ENCODE measurements around the gene DOCK1. TPM values are rescaled to one million over a fixed set of nuclear protein-coding genes. Genes with fewer than 3 reads are reported as not detected.

DOCK1 gene
- total and polyA plus RNA-seq, 8 donors: 46.4 to 77.7 (median 71.3) TPM

- Histone ChIP-seq H3K27ac (no peak overlapping the region), H3K4me3 (no peak overlapping the region), H3K36me3 (no peaks in the 10 kb centered on the region), H3K9me3 (no peaks in the 10 kb centered on the region), H3K4me1 (no peaks in the 10 kb centered on the region), H3K27me3 (no peaks in the 10 kb centered on the region)
- ATAC-seq (no peak), DNase-seq (no peak)
- TF ChIP-seq, protein P1, sequence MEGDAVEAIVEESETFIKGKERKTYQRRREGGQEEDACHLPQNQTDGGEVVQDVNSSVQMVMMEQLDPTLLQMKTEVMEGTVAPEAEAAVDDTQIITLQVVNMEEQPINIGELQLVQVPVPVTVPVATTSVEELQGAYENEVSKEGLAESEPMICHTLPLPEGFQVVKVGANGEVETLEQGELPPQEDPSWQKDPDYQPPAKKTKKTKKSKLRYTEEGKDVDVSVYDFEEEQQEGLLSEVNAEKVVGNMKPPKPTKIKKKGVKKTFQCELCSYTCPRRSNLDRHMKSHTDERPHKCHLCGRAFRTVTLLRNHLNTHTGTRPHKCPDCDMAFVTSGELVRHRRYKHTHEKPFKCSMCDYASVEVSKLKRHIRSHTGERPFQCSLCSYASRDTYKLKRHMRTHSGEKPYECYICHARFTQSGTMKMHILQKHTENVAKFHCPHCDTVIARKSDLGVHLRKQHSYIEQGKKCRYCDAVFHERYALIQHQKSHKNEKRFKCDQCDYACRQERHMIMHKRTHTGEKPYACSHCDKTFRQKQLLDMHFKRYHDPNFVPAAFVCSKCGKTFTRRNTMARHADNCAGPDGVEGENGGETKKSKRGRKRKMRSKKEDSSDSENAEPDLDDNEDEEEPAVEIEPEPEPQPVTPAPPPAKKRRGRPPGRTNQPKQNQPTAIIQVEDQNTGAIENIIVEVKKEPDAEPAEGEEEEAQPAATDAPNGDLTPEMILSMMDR (IDR thresholded peaks at IDR 0.05): no peak
- intact Hi-C loops (cut with DNase I): no loop called here
Measured at GRCh38 chr10:127221281-127221680, 316.1 kb downstream of the DOCK1 start.

DNA sequence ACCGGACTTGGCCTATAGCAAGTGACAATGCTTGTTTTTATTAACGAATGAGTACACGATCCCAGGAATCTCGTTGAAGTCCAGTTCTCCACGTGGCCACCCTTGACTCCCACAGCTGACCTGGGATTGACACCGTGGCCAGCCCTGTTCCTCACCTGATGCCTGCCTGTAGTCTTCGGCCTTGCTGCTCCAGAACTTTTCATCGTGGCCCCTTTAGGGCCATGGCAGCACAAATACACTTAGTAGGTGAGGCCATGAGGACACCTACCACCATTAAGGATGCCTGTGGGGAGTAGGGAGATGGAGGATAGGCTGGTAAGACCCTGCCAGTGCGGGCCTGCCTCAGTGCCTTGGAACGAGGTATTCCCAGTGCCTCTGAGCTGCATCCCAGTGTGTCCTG lies 321.8 kb downstream of the DOCK1 start:
- ATAC-seq (no peak), DNase-seq (no peak)
- H3K36me3 ChIP-seq: no peaks in the 10 kb centered on the region
- TF ChIP-seq, protein P1 (IDR thresholded peaks at IDR 0.05): no peak
- H3K4me3 ChIP-seq: no peak overlapping the region
- intact Hi-C loops (cut with DNase I): no loop called here
- H3K4me1 ChIP-seq: no peaks in the 10 kb centered on the region
- no peak overlapping the region for H3K27ac ChIP-seq
- H3K9me3 ChIP-seq: no peaks in the 10 kb centered on the region
- H3K27me3 ChIP-seq: no peaks in the 10 kb centered on the region

DNA sequence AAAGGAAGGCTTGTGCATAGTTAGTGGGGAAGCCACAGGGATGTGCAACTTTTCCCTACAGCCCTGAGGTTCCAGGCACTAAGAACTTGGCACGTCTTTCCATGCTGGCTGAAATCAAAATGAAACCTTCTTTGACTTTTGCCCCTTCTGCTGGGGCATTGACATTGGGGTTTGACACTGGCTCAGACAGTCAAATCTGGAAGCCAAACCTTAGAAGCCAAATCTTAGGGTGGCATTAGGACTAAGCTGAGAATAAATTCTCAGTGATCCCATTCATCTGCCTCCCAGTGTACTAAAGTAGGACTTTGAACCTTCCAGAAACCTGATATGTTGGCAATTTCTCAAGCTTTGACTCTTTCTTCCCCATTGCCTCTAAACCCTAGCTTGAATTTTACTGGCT lies 322.4 kb downstream of the DOCK1 start:
- Histone ChIP-seq H3K4me3 (no peak overlapping the region), H3K4me1 (no peaks in the 10 kb centered on the region), H3K36me3 (no peaks in the 10 kb centered on the region), H3K9me3 (no peaks in the 10 kb centered on the region), H3K27me3 (no peaks in the 10 kb centered on the region), H3K27ac (no peak overlapping the region)
- intact Hi-C loops (cut with DNase I): no loop called here
- TF ChIP-seq, protein P1 (IDR thresholded peaks at IDR 0.05): no peak
- ATAC-seq (no peak), DNase-seq (no peak)

- TF ChIP-seq, protein P1 (IDR thresholded peaks at IDR 0.05): no peak
- Histone ChIP-seq H3K36me3 (no peaks in the 10 kb centered on the region), H3K27ac (no peak overlapping the region), H3K4me3 (no peak overlapping the region), H3K9me3 (no peaks in the 10 kb centered on the region), H3K27me3 (no peaks in the 10 kb centered on the region), H3K4me1 (no peaks in the 10 kb centered on the region)
- intact Hi-C loops (cut with DNase I): no loop called here
- DNase-seq: no peak
- ATAC-seq: no peak
Measured at GRCh38 chr10:127228195-127228787, 323.1 kb downstream of the DOCK1 start.

DNA sequence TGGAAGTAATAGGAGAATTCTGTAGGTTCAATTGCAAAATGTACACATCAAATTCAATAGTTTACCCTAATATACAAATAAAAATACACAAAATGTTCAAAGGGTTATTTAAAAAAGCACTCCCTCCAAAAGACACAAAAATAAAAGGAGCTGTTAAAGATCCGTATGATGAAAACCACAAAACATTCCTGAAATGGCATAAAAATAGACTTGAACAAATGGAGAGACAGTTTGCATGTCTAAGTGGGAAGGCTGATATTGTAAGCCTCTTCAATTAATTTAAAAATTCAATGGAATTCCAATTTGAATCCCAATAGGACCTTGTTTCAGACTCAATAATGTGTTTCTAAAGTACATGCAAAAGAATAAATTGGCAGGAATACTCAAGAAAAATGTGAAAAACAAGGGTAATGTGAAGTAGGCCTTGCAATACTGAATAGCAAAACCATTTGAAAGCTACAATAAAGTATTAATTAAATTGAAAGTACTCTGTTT lies 329.1 kb downstream of the DOCK1 start:
- no peaks in the 10 kb centered on the region for H3K4me1 ChIP-seq
- no peaks in the 10 kb centered on the region for H3K27me3 ChIP-seq
- H3K27ac ChIP-seq: no peak overlapping the region
- no peaks in the 10 kb centered on the region for H3K9me3 ChIP-seq
- no peaks in the 10 kb centered on the region for H3K36me3 ChIP-seq
- no peak for DNase-seq
- TF ChIP-seq, protein P1 (IDR thresholded peaks at IDR 0.05): no peak
- no peak overlapping the region for H3K4me3 ChIP-seq
- no peak for ATAC-seq
- intact Hi-C loops (cut with DNase I): no loop called here
